HG02885 (cell line): ENCODE results near the gene MARK1.

Source experiments
- ATAC-seq: cut with Tn5 transposase; IDR thresholded peaks from one replicate; pipeline ENCODE4 v1.9.1; 2021; ENCODE audit warnings: mild to moderate bottlenecking; ENCODE audit not compliant: unreplicated experiment, poor library complexity

Gene MARK1

DNA sequence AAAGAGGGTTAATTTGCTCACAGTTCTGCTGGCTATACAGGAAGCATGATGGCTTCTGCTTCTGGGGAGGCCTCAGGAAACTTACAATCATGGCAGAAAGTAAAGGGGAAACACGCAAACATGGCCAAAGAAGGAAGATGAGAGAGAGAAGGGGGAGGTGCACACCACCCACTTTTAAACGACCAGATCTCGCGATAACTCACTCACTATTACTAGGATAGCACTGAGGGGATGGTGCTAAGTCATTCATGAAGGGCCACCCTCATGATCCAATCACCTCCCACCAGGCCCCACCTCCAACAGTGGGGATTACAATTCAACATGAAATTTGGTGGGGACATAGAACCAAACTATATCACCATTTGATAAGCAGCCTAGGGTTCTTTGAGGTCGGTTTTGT is 159.9 kb downstream of the MARK1 start:
- no peak for ATAC-seq

GRCh38 chr1:220689666-220690065 is 161.7 kb downstream of the MARK1 start:
- ATAC-seq: no peak

GRCh38 chr1:220690140-220691052 is 162.5 kb downstream of the MARK1 start, which contains the start of gene C1orf115:
Gene C1orf115, plus strand, starts transcription at chr1:220690363. Its CDS starts 40 bp downstream, at chr1:220690403.
- peak; percentile 97 for ATAC-seq

- no peak for ATAC-seq
Measured at GRCh38 chr1:220691053-220691684, 163.2 kb downstream of the MARK1 start.

DNA sequence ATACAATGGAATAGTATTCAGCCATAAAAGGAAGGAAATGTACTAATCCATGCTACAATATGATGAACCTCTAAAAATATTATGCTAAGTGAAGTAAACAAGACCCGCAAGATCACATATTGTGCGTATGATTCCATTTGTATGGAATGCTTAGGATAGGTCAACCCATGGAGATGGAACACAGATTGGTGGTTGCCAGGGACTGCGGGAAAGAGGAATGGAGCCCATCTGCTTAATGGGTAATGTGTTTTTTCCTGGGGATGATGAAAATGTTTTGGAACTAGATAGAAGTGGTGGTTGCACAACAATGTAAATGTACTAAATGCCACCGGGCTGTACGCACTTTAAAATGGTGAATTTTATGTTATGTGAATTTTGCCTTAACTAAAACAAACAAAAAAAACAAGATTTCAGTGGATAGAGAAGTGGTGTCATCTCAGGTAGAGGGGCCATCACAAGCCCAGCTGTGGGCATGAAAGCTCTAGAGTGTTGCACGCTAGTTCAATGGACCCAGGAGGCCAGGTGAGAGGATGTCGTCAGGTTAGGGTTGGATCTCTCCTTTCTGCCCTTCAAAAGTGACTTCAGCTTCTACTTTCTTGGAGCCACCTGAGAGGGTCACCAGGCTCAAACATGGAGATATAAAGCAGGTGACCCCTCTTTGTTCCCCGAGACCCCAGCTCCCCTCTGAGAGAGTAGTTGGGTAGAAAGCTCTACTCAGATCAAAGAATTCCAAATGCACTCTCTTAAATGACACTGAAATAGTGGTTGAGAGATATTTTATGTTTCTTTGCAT is 164.7 kb downstream of the MARK1 start:
- ATAC-seq: no peak

DNA sequence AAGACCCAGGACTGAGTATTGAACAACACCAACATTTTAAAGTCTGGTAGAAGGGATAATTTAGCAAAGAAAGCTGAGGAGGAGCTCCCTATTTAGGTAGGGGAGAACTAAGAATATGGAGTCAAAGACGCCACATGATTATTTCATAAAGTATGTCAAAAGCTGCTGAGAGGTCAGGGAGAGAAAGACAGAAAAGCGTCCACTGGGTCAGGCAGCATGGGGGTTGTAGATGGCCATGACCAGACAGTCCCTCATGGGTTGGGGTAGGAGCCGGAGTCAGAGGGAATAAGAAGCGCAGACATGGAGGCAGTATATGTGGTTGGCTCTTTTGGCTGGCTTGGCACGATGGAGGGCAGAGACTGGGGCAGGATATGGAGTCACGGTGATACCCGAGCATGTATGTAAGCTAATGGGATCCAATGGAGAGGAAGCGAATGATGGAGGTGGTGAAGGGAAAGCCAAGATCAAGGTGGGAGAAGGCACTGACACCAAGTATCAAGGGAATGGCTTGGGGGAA is 167.0 kb downstream of the MARK1 start:
- ATAC-seq: no peak

GRCh38 chr1:220695426-220695825 is 167.5 kb downstream of the MARK1 start:
- no peak for ATAC-seq

DNA sequence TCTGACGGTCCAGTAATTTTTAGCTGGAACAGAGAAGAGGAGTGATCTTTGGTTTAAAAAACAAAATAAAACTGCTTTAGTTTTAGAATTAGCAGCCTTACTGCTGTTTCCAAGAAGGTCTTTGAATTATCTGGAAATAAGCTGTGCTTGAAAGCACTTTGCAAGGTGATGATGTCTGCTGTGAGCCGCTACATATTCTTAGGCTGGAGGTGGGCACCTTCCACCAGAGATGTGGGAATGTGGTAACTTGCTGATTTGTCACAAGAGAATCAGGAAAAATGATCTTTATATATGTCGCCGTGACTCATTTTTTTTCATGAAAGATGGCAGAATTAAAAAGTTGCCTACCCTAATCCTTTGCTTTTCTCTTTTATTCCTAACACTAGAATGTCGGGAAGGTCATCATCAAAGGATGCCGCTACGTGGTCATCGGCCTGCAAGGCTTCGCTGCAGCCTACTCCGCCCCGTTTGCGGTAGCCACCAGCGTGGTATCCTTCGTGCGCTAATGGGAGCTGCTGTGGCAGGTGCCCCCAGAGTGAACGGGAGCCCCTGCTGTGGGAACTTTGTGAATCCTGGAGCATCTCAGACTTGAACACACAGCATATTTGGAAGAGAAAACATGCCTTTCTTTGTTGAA is 168.4 kb downstream of the MARK1 start:
- no peak for ATAC-seq

DNA sequence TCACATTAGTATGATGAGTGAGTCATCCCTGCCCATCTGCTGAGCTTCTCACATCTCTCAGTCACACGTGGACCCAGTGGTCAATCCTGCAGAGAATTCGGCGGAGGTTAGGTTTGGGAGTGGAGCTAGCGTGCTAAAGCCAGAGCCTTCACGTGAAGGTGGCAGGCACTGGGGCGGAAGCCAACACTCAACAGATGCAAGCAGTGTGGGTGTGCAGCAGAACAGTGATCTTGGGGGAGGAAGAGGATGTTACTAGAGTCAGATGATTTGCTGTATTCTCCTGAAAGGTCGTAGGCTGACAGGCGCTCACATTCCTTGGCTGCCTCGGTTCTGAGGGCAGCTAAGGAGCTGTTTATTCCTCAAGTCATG is 168.9 kb downstream of the MARK1 start:
- ATAC-seq: no peak

DNA sequence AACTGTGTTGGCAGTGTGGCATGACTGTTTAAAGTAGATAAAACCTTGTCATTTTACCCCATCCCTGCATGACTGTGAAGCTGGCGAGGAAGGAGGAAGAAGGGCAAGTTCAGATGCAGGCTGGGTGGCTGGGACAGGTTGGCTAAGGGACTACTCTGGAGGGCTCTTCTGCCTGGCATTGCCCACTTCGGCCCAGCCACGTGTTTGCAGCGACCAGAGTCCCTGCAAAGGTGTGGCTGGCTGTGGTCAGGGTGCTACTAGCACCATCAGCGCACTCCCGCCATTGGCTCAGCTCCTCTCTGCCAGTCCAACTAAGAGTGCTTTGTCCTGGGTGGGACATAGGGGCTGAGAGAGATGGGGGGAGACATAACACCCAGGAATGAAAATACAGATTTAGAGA is 169.4 kb downstream of the MARK1 start:
- ATAC-seq: no peak

GRCh38 chr1:220698607-220699016 is 170.7 kb downstream of the MARK1 start:
- no peak for ATAC-seq

GRCh38 chr1:220699044-220699443 is 171.1 kb downstream of the MARK1 start:
- no peak for ATAC-seq

GRCh38 chr1:220700556-220701179 is 172.7 kb downstream of the MARK1 start:
- no peak for ATAC-seq

GRCh38 chr1:220701974-220702373 is 174.0 kb downstream of the MARK1 start:
- ATAC-seq: peak; percentile 65

GRCh38 chr1:220702733-220703270 is 174.9 kb downstream of the MARK1 start:
- no peak for ATAC-seq

DNA sequence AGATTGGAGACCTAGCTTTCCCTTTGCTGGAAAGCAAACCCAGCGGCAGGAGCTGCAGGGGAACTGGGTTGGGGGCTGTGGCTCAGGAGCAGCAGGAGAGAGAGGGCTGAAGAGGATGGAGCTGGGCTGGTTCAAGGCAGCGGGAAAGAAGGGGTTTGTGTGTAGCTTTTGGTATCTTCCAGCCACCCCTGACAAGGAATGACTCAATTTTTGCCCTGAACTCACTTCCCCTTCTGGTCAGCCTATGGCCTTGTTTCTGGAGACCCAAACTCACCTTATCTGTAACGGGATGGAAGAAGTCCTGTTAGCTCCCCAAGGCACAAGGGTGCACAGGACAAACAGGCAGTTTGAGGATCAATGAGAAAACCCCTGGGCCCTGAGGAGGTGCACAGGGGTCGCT is 175.4 kb downstream of the MARK1 start:
- ATAC-seq: no peak

- no peak for ATAC-seq
Measured at GRCh38 chr1:220705782-220706181, 177.8 kb downstream of the MARK1 start.

DNA sequence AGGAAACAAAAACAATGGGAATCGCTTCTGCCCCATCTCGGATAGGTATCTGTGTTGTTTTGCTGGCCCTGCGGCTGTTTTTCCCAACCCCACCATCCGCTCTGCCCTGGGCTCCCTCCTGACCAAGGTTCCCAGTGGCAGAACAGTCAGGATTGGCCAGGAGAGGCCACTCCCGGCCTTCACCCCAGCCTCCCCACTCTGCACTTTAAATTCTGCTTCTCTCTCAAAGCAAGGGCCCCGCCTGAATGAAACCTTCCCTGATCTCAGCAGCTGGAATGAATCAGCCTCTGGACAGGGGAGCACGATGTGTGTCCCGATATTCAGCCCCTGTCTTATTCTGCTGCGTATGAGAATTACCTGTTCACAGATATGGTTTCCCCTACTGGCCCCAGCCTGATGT is 178.5 kb downstream of the MARK1 start:
- no peak for ATAC-seq

- no peak for ATAC-seq
Measured at GRCh38 chr1:220707160-220707559, 179.2 kb downstream of the MARK1 start.
